HG03039 (cell line): Measurements from ENCODE around the gene SPATS2L.
A peak's percentile ranks its signal among the peaks of the same experiment; 100 is the strongest.

Experiments
- ATAC-seq: cut with Tn5 transposase; IDR thresholded peaks from one replicate; pipeline ENCODE4 v1.9.1; 2021; ENCODE audit warnings: mild to moderate bottlenecking, moderate library complexity; ENCODE audit not compliant: unreplicated experiment

Gene SPATS2L

DNA sequence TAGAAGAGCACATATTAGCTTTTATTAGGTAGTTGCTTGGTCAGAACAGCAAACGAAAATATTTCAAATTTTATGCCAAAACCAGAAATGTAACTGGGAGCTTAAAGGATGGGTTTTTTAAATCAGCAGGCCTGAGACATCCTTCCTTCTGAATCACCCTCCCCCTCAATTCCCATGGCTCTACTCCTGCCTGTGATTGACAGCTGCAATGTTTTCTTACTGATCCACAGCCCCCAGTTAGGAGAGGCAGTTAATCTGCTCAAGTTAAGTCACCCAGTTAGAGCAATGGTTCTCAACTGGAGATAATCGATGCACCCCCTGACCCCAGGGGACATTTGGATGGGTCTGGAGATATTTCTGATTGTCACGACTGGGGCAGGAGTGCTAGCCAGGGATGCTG lies 178.4 kb downstream of the SPATS2L start:
- no peak for ATAC-seq

DNA sequence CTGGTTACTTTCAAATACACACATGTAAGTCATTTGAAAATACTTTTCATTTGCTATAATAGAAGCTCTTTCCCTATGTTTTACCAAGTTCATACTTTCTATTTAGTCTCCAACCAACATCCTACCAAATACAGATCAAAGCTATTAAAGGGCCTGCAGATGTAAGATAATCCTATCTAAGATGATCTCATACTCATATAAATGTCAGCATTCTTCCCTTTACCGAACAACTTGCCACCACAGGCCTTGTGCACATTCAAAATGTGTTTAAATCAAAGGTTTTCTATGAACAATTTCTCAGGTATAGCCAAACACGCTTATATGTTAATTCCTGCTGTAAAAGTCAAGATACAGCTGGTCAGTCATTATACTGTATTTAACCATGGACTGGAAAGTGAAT lies 180.0 kb downstream of the SPATS2L start:
- ATAC-seq, result no peak

DNA sequence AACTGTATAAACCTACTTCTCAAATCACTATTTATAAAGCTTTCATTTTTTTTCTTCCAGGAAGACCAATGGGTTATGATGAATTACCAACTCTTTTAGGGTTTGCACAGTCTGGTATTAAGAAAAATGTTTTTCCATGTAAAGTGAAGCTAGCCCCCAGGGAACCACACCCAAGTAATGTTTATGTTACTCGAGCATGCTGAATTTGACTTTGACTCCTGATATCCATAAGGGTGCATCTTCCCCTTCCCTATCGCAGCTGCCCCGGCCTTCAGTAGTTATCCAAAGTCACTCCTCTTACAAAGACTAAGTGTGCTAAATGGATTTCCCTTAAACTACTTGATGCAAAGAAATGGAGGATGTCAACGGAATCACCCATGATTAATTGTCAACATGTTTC lies 181.7 kb downstream of the SPATS2L start:
- ATAC-seq, result no peak

DNA sequence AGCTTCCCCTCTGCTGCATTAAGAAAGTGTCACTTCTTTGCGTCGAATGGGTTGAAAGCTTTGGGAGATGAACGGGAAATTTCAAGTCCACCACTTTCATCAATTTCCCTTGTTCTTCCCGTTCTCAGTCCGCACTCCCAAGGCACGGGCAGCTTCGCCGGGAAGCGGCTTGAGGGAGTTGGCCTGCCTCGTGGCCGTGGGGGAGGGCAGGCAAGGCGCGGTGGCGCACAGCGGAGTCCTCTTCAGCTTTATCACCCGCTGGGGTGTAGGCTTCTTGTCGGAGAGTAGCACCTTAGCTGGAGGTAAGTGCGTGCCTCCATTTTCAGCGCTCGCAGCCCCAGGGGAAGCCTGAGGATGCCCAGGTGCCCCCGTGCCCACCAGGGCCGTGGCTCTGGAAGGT lies 183.5 kb downstream of the SPATS2L start:
- ATAC-seq, result no peak

DNA sequence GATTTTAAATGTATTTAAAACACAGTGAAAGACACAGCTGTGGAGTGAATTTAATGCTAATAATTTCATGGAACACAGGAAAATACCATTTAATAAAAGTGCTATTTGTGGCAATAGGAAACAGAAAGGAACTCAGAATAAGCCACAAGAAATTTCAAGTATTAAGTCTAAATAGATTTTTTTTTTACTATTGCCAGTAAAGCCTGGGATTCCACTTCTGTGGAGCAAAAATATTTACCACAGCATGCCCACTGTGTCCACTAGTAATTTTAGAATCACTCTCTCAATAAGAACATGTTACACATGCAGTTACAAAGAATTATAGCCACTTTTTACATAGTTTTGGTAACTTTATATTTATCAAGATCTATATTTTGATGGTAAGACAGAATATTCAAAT lies 186.2 kb downstream of the SPATS2L start:
- no peak for ATAC-seq

DNA sequence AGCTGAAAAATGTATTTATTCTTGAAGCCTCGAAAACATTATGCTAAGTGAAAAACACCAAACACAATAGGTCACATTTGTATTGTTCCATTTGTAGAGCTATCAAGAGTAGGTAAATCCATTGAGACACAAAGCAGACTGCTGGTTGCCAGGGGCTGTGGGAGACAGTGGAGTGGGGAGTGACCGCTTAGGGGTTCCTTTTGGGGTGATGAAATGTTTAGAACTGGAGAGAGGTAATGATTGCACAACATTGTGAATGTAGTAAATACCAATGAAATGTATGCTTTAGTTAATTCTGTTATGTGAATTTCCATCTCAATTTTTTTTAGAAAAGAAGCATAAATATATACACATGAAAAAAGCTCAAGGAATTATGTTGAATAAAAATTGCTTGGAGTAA lies 187.6 kb downstream of the SPATS2L start:
- ATAC-seq, result no peak

DNA sequence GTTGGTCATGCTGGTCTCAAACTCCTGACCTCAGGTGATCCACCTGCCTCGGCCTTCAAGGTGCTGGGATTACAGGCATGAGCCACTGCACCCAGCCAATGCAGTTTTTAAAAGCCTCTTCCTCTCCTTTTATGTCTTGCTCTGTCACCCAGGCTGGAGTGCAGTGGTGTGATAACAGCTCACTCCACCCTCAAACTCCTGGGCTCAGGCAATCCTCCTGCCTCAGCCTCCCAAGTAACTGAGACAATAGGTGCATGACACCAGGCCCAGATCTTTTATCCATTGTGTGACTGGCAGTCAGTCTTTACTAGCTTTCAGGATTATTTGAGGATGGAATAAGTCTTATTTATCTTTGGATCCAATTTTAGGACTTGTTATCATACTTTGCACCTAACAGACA lies 190.2 kb downstream of the SPATS2L start:
- no peak for ATAC-seq

DNA sequence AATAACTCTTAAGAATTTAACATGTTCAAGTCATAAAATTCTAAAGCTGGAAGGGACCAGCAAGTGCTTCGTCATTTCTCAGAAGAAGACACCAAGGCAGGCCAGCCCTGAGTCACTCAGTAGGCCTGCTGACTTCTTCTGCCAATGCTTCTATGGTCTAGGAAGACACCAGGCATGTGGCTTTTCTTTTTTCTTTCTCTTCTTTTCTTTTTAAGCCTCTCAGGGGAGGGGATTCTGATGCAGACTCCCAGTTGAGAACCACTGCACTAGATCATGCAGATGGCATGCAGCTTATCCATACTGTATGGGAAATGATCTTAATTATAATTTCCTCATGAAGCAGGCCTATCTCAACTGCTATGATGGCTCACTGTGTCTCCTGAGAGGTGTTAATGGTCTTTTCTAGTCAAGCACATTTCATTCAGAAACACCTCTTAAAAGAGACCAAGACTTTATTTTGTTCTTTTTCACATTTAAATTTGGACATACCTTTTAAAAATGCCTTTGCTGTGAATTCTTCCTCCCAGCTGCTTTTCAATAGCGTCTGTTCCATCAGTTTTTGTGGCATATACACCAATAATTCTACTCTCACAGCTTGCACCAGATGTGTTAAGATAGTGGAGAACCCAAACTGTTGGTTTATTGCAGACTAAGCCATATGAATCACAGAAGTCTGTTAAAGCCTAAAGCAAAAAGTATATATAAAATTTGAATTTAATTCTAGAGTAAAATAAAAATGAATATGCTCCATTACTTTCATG lies 192.1 kb downstream of the SPATS2L start:
- ATAC-seq, result no peak

DNA sequence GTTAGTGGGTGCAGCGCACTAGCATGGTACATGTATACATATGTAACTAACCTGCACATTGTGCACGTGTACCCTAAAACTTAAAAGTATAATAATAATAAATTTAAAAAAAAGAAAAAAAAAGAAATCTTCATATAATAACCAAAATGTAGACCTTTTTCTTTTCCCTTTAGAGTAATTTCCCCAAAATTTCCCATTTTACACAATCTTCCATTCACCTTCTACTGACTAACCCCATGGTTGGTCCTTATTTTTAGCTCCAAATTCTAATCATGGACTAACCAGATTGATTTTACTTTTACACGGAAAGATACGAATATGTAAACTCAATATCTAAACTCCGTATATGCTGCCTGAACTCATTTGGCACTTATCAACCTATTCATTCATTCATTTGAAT lies 195.7 kb downstream of the SPATS2L start:
- ATAC-seq, result no peak

DNA sequence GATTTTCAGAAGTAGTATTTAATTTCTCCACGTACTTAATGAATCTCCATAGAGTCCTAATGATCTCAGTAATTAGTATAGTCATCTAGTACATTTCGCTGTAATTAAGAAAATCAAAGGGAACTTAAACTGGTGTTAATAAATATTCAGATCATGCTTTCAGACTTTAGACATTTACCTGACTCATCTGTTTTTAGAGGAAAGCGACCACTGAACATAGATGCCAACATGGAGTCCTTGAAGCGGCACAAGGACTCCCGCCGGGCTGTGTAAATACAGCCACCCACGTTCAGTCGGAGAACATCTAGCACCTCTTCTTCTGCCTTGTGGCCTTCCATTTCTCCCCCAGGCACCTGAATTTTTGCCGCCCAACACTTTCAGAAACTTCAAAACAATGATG lies 200.2 kb downstream of the SPATS2L start:
- no peak for ATAC-seq

DNA sequence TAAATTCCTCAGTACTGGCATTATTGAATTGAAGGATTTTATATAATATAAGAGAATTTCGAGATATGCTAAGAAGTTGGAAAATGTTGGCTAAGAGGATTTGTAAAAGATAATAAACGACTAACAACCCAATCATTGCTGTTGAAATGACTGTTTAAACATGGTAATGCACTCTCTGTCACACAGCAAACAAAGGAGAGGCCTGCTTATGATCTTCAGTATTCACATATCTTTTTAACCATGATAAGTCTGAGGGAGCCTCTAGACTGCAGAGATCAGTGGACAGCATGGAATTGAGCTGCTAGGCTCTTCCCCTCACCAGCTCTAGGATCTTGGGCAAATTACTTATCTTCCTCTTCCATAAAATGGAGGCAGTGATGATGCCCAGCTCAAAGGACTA lies 200.7 kb downstream of the SPATS2L start:
- ATAC-seq, result no peak

DNA sequence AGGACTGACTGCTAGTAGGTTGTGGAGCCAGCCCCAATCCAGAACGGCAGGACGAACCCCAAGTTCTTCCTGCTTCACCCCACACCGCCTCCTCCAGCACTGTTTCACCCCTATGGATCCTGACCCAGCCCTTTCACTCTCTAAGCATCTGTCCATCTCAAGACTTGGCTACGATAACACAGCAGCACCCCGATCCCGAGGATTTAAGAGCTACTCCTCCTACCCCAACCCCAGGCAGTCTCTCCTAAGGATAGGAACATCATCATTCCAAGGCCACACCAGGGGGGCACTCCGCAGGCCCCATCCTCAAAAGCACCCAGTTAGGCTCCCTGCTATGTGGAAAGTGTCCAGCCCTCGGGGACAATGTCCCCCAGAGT lies 202.7 kb downstream of the SPATS2L start:
- ATAC-seq, result no peak

DNA sequence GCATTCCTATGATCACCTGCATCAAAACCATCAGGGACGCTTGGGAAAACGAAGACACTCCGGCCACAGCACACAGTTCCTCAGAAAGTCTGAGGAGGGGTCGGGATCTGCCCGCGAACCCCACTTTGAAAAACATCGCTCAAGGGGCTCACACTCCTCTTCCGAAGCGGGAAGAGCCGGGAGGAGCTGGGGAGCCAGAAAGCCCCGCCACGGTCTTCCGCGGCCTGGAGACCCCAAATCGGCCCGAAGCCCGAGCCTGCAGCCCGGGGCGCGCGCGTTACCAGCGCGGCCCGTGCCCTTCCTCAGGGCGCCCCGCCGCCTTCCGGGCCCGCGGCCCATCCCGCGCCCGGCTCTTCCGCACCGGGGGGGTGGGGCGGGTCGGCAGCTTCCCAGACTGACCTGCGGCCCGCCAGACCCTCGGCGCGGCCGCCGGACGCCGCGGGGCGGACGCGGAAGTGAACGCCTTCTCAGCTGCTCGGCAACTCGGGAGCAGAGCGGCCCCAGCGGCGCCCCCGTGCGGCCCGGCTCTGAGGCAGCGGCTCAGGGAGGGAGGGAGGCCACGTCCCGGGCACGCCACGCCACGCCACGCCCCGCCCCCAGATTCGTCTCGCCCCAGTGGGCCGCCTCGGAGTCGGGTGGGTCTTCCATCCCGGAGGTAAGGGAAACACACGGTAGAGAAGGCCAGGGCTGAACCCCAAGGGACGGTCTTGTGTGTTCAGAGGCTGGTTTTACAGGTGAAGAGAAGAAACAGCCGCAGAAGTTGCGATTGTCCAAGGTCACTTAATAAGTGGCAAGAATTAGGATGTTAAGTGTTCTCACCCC lies 203.3 kb downstream of the SPATS2L start, which contains the start of gene KCTD18:
TSS of gene KCTD18 (minus strand) at position 457 of the 822 bp plus-strand sequence. CDS start 3,052 bp downstream, outside the sequence.
- ATAC-seq, result peak; percentile 99

DNA sequence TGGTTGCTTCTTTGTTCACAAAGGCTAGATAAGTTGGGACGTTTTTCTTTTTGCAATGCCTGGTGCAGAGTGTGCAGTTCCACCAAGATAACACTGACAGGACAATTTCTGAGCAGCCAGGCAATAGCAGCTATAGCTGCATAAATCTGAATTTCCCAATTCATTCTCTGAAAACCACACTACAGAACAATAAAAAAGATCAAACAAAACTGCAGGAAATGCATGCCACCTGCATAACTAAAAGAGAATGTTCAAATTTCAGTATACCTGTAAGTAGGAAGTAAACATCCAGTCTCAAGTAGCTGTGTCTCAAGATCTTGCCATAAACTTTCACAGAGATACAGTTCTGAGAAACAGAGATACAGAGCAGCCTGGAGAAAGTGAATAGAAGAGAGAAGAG lies 208.7 kb downstream of the SPATS2L start:
- no peak for ATAC-seq

DNA sequence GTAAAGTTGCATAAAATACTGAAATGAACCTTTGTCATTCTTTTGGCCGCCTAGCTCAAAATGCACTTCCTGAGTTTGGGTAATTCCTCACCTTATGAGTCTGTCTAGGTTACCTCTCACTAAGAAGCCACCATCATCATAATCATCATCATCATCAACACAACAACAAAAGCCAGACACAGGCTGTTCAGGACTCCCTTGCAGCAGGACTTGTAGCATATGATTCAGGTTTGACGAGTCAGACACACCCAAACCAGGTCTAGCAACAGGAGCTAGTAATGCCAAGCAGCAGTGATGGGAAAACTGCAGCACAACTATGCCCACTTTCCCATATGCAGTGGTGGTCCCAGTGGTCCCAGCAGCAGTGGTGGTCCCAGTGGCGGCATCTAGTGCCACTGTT lies 216.7 kb downstream of the SPATS2L start:
- no peak for ATAC-seq

DNA sequence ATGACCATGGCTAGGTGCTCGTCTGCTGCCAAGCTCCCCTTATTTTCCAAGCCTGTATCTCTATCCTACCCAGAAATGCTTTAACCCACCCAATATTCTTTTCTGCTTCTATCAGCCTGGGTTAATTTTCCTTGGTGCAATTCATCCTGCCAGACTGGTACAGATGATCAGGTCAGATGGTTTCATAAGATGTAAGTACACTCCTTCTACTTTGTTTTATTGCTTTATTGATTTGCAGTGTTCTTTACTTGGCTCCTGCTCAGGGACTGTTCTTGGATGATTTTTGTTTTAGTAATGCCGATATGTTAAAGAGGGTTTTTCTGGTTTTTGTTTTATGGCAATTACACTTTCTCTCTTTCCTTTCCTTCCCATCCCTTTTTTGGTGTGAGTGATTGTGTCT lies 217.1 kb downstream of the SPATS2L start:
- no peak for ATAC-seq

DNA sequence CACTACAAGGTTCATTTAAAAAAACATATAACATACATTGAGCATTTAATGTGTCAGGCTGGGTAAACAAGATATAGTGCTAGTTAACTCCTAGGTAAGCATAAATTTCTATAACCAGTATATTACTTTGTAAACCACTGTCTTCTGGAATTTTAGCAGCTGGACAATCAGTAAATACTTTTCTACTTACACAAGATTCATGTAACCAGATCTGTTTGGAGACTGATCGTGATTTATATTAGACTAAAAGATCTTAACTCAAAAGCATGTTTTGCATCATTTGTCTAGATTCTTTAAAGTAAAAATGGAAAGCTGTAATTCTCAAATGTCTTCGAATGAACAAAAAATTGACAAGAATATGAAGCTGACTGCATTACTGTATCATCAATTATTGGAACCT lies 218.6 kb downstream of the SPATS2L start:
- ATAC-seq, result no peak

DNA sequence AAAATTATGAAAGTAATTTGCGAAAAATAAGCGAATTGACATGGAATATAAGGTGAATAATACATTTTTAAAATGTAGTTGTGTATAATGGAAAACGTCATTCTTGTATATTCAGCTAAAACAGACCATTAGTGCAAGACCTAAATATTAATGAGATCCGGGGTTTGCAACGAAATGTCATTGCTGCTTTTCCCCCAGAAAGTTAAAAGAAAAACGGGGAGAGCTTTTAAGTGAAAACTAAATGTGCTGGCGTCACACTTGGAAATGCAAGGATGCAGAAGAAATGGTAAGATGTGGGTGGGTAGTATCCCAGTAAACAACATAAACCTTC lies 219.0 kb downstream of the SPATS2L start:
- ATAC-seq, result no peak

DNA sequence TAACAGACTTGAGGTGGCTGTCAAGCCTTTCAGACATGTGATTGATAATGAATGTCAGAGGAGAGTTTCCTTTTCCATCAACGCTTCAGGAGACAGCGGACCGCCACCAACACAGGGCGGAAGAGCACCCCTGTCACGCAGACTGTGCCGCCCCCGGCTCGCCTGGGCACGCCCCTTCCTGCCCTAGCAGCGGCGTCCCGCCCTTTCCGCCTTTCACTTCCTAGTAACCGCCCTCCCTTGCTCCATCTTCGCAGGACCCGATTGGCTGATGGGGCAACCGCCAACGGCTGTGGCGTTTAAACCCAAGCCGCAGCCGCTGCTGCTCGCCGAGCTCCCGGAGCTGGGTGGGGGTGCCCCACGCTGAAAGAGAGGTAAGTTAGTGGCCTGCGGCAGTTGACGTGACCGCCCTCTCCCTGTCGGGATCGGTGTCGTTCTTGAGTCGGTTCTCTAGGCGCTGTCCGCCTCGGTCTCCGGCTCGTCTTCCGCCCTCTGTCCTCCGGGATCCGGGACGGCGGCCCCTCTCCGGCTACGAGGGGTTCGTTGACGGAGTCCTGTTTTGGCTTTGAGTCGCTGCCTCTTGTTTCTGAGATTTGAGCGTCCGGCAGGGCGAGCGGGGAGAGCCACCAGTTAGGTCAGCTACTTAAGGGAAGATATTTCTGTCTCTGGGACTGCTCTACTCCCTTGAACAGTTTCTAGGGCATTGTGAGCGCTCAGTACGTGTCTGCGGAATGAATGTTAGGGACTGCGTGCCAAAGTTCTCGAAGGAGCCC lies 219.6 kb downstream of the SPATS2L start, which contains the start of gene SGO2:
TSS of gene SGO2 (plus strand) at position 326 of the 770 bp plus-strand sequence. CDS start 6,769 bp downstream, outside the sequence.
- ATAC-seq, result peak; percentile 100

DNA sequence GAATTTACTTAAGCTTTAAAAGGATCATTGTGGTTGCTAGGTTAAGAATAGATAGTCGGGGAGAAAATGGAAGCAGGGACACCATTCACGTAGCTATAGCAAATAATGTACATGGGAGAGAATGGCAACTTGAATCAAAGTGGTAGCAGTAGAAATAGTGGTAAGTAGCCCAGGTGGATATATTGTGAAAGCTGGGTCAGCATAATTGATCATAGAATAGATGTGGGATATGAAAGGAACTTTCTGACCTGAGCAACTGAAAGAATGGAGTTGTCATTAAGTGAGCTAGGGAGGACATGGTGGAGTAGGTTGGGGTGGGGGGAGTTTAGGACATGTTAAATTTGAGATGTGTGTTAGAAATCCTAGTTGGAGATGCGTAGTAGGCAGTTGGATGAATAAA lies 221.7 kb downstream of the SPATS2L start:
- ATAC-seq, result no peak
